B cell (primary cell): ENCODE data around the gene ATG4C. TPM values are rescaled to one million over a fixed set of nuclear protein-coding genes. Genes with fewer than 3 reads are reported as not detected.

Experiments used
- ATAC-seq: fragments of 200-7000 bp; cut with Tn5 transposase; one replicate; pipeline ENCODE4 v1.10.0; 2021; ENCODE audit warnings: low read depth, mild to moderate bottlenecking, moderate number of reproducible peaks, moderate library complexity
- CTCF ChIA-PET: fragments of 350-600 bp; sonication (Branson Sonifier 250); formaldehyde crosslinking; loops from one replicate; lab custom pipeline; 2021; ENCODE audit warnings: antibody characterized with exemption, inconsistent platforms; lab: Charles Lee
- POLR2A ChIA-PET: fragments of 350-600 bp; sonication (Branson Sonifier 250); formaldehyde crosslinking; loops from one replicate; lab custom pipeline; 2021; ENCODE audit warnings: antibody characterized with exemption; lab: Charles Lee
- DNase-seq: peaks from one replicate; pipeline ENCODE4 v3.0.0; 2013
- H2AFZ ChIP-seq: 2 replicates; pipeline ENCODE4 v1.6.1; 2012; ENCODE audit warnings: mild to moderate bottlenecking, low read depth, low read length; ENCODE audit not compliant: insufficient read depth, poor library complexity, severe bottlenecking
- H3K27ac ChIP-seq, 2 donors: 1 replicate in 1 of 2; 2 replicates in 1 of 2; pipeline ENCODE4 v1.5.1; 2012 to 2013; ENCODE audit warnings: low read length in 2 of 2, mild to moderate bottlenecking in 2 of 2, moderate library complexity in 1 of 2
- H3K27me3 ChIP-seq, 4 experiments: fragments of 200-600 bp in 1 of 4; sonication (generic) in 1 of 4; replicated peaks in 1 of 4; 1 replicate in 2 of 4; 2 replicates in 2 of 4; pipeline versions ENCODE4 v1.6.1 to v1.7.0; 2013 to 2016; ENCODE audit warnings: low read length in 3 of 4, mild to moderate bottlenecking in 2 of 4, mixed read lengths in 1 of 4, moderate library complexity in 1 of 4; ENCODE audit not compliant: insufficient read depth in 4 of 4, control insufficient read depth in 3 of 4; ENCODE audit errors: control extremely low read depth in 1 of 4
- H3K36me3 ChIP-seq, 2 experiments: replicated peaks in 1 of 2; 1 replicate in 1 of 2; 2 replicates in 1 of 2; pipeline versions ENCODE4 v1.6.1 to v1.7.1; 2013; ENCODE audit warnings: low read length in 1 of 2; ENCODE audit not compliant: insufficient read depth in 2 of 2, control insufficient read depth in 1 of 2; ENCODE audit errors: control extremely low read depth in 1 of 2, extremely low read depth in 1 of 2
- H3K4me1 ChIP-seq, 2 donors: fragments of 200-600 bp in 1 of 2; sonication (generic) in 1 of 2; 1 replicate in 1 of 2; 2 replicates in 1 of 2; pipeline versions ENCODE4 v1.5.1 to v1.6.1; 2013 to 2017; ENCODE audit warnings: low read length in 2 of 2; ENCODE audit not compliant: control insufficient read depth in 2 of 2, insufficient read depth in 2 of 2
- H3K4me2 ChIP-seq: replicated peaks from 2 replicates; pipeline ENCODE3; 2012; ENCODE audit warnings: mild to moderate bottlenecking, low read depth, low read length; ENCODE audit not compliant: poor library complexity, severe bottlenecking
- H3K4me3 ChIP-seq, 5 experiments: fragments of 200-600 bp in 1 of 5; sonication (generic) in 1 of 5; 1 replicate in 3 of 5; 2 replicates in 2 of 5; pipeline versions ENCODE4 v1.5.1 to v1.7.0; 2011 to 2016; ENCODE audit warnings: low read length in 4 of 5, mild to moderate bottlenecking in 4 of 5, low read depth in 2 of 5, control low read depth in 1 of 5, moderate library complexity in 1 of 5; ENCODE audit not compliant: insufficient read depth in 1 of 5; ENCODE audit errors: control extremely low read depth in 1 of 5, extremely low read depth in 1 of 5
- H3K79me2 ChIP-seq: fragments of 200-600 bp; sonication (generic); one replicate; pipeline ENCODE4 v1.6.0; 2016; ENCODE audit warnings: low read length; ENCODE audit not compliant: control insufficient read depth, insufficient read depth
- H3K9ac ChIP-seq: fragments of 200-600 bp; sonication (generic); 2 replicates; pipeline ENCODE4 v1.6.1; 2017; ENCODE audit warnings: mild to moderate bottlenecking, low read length, moderate library complexity
- H3K9me3 ChIP-seq, 3 donors: one replicate each; pipeline versions ENCODE4 v1.6.1 to v1.7.1; 2013; ENCODE audit warnings: low read length in 2 of 3; ENCODE audit not compliant: control insufficient read depth in 2 of 3, insufficient read depth in 1 of 3; ENCODE audit errors: control extremely low read depth in 1 of 3
- H4K20me1 ChIP-seq: 2 replicates; pipeline ENCODE4 v1.6.0; 2012; ENCODE audit warnings: mild to moderate bottlenecking, low read length; ENCODE audit not compliant: insufficient read depth, control insufficient read depth, poor library complexity, severe bottlenecking
- H3K27ac Mint-ChIP-seq: one replicate; pipeline ENCODE4 v1.8.0; 2021; ENCODE audit warnings: mixed read lengths
- H3K27me3 Mint-ChIP-seq: one replicate; pipeline ENCODE4 v1.8.0; 2021; ENCODE audit warnings: mixed read lengths
- H3K4me1 Mint-ChIP-seq: one replicate; pipeline ENCODE4 v1.8.0; 2021; ENCODE audit warnings: mixed read lengths
- H3K4me3 Mint-ChIP-seq: one replicate; pipeline ENCODE4 v1.8.0; 2021; ENCODE audit warnings: mixed read lengths
- H3K9me3 Mint-ChIP-seq: one replicate; pipeline ENCODE4 v1.8.0; 2022; ENCODE audit warnings: mixed read lengths; ENCODE audit not compliant: insufficient read depth
- CTCF ChIP-seq: fragments of 200-600 bp; IDR thresholded peaks from one replicate; pipeline ENCODE4 v1.8.0; 2022; ENCODE audit warnings: antibody characterized with exemption, mild to moderate bottlenecking
- EZH2 ChIP-seq: IDR thresholded peaks from 2 replicates; pipeline ENCODE4 v1.6.1; 2012; ENCODE audit warnings: borderline replicate concordance, low read depth, mild to moderate bottlenecking, moderate library complexity, low read length; ENCODE audit not compliant: insufficient read depth, poor library complexity, severe bottlenecking
- WGBS: methylation state at CpG from one replicate; pipeline ENCODE4 v1.1.5; 2013; ENCODE audit warnings: missing lambda C conversion rate; ENCODE audit not compliant: insufficient coverage; 5-methylcytosine and 5-hydroxymethylcytosine counted together
- intact Hi-C: fragments of 100-400 bp; cut with micrococcal nuclease; formaldehyde crosslinking; loops from one replicate; pipeline ENCODE4 v1.10.0; 2022
- polyA plus RNA-seq: library from polyadenylated mRNA; depleted of rRNA; stranded (reverse); fragments of >200 nt; gene quantifications from 2 replicates; pipeline ENCODE4 v1.2.3, GENCODE V29; 2012
- total RNA-seq, 2 donors: library from RNA; stranded (reverse); fragments of 120-200 nt in 1 of 2; gene quantifications; 1 replicate in 1 of 2; 2 replicates in 1 of 2; pipeline versions ENCODE4 v1.2.3 to v1.2.4, GENCODE V29; 2013 to 2022

Gene ATG4C
- total and polyA plus RNA-seq, 2 donors (not counting 1 experiment from before 2014, with no cell fraction given) = 7.1 to 30.8 TPM

- no peak for DNase-seq
- Mint-ChIP-seq H3K4me1 (no peaks in the 10 kb centered on the region), H3K27me3 (no peaks in the 10 kb centered on the region), H3K4me3 (no peak overlapping the region), H3K27ac (no peak overlapping the region), H3K9me3 (no peaks in the 10 kb centered on the region)
- Histone ChIP-seq H4K20me1 (no peaks in the 10 kb centered on the region), H3K4me2 (no peak overlapping the region), H3K27ac (no peak overlapping the region), H3K4me1 (no peaks in the 10 kb centered on the region), H3K27me3 (no peaks in the 10 kb centered on the region), H3K9ac (no peak overlapping the region), H3K9me3 (no peaks in the 10 kb centered on the region), H3K79me2 (no peaks in the 10 kb centered on the region), H3K36me3 (no peaks in the 10 kb centered on the region), H3K4me3 (no peak overlapping the region), H2AFZ (no peak overlapping the region)
- POLR2A ChIA-PET = no interaction called here
- CTCF ChIA-PET = interaction anchor here (1.2 kb wide), 1 partner anchor 27 kb away, joined by 5 read pairs; no protein-coding TSS in a partner anchor
- TF ChIP-seq CTCF (no peak), EZH2 (no peak)
- no peak for ATAC-seq
- no CpG with 5 or more reads among the region's 3 CpGs for WGBS
- intact Hi-C loops = no loop called here
Measured at GRCh38 chr1:62869217-62869754, 85.4 kb downstream of the ATG4C start.

DNA sequence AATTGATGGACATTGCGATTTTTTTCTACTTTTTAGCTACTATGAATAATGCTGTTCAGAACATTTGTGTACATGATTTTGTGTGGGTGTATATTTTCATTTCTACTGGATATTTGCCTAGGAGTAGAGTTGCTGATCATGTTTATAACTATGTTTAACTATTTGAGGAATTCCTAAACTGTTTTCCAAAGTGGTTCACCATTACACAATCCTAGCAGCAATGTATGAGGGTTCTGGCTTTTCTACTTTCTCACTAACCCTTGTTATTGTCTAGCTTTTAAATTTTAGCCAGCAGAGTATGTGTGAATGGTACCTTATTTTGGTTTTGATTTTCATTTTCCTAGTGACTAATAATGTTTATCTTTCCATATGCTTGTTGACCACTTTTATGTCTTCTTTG is 86.2 kb downstream of the ATG4C start:
- Histone ChIP-seq H3K27me3 (no peaks in the 10 kb centered on the region), H3K4me3 (no peak overlapping the region), H2AFZ (no peak overlapping the region), H3K4me1 (no peaks in the 10 kb centered on the region), H3K79me2 (no peaks in the 10 kb centered on the region), H3K9me3 (no peaks in the 10 kb centered on the region), H3K4me2 (no peak overlapping the region), H4K20me1 (no peaks in the 10 kb centered on the region), H3K36me3 (no peaks in the 10 kb centered on the region), H3K9ac (no peak overlapping the region), H3K27ac (no peak overlapping the region)
- no peaks in the 10 kb centered on the region for H3K9me3 Mint-ChIP-seq
- TF ChIP-seq CTCF = no peak
- no peak for TF ChIP-seq EZH2
- no peaks in the 10 kb centered on the region for H3K27me3 Mint-ChIP-seq
- intact Hi-C loops = no loop called here
- ATAC-seq (no peak), DNase-seq (no peak)
- no peaks in the 10 kb centered on the region for H3K4me1 Mint-ChIP-seq
- no peak overlapping the region for H3K4me3 Mint-ChIP-seq
- ChIA-PET POLR2A (no interaction called here), CTCF (interaction anchor here (1.2 kb wide), 1 partner anchor 28 kb away, joined by 5 read pairs; no protein-coding TSS in a partner anchor)
- WGBS = no CpG with 5 or more reads among the region's 1 CpG
- H3K27ac Mint-ChIP-seq = no peak overlapping the region
